GM18511 (cell line): Measurements from ENCODE around the gene NPY.
"Not testable (repeated sequence)": the region's sequence is repeated elsewhere in the genome, so short reads cannot be mapped to it uniquely, and the experiment has no call there.

Experiments used
- ATAC-seq: cut with Tn5 transposase; IDR thresholded peaks from one replicate; pipeline ENCODE4 v1.9.1; 2021; ENCODE audit warnings: mild to moderate bottlenecking, moderate library complexity; ENCODE audit not compliant: unreplicated experiment

Gene NPY

DNA sequence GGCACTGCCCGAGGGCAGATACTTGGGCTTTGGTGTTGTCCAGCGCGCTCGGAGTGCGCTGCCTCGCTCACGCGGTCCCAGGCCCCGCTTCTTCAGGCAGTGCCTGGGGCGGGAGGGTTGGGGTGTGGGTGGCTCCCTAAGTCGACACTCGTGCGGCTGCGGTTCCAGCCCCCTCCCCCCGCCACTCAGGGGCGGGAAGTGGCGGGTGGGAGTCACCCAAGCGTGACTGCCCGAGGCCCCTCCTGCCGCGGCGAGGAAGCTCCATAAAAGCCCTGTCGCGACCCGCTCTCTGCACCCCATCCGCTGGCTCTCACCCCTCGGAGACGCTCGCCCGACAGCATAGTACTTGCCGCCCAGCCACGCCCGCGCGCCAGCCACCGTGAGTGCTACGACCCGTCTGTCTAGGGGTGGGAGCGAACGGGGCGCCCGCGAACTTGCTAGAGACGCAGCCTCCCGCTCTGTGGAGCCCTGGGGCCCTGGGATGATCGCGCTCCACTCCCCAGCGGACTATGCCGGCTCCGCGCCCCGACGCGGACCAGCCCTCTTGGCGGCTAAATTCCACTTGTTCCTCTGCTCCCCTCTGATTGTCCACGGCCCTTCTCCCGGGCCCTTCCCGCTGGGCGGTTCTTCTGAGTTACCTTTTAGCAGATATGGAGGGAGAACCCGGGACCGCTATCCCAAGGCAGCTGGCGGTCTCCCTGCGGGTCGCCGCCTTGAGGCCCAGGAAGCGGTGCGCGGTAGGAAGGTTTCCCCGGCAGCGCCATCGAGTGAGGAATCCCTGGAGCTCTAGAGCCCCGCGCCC is at the start of gene NPY:
Gene NPY (plus strand): TSS at position 294 of the 802 bp plus-strand sequence. CDS start 1,051 bp downstream, outside the sequence.
- ATAC-seq, result no peak

DNA sequence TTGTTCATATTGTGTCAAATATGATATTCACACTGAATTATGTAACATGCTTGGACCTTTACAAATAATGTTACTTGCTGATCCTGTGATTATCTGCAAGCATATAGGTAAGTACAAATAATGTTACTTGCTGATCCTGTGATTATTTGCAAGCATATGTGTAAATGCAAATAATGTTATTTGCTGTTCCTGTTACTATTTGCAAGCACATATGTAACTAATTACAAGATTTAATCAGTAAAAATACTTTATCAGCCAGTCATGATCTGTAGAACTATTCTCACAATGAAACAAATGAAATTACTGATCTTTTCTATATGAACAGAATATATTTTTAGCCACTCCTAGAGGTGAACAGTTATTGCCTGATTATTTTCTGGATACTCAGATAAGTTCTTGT is 44.7 kb upstream of the NPY start:
- ATAC-seq, result no peak

DNA sequence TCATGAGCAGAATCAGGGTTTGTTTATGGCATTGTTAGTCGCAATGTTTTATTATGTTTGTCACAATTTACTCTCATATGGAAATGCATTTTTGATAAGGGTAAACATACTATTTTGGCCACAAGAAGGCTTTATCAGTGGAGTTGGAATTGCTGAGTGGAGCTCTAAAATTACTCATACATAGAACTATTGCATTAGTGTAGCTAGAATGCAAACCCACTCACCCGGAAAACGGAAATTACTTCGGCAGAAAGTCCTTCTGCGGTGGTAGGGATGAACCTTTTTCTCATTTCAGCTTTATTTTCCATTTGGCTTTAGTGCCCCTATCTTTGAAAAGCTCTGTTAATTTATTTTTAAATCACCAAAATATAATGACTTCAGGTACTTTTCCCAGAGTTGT is 42.8 kb upstream of the NPY start:
- no peak for ATAC-seq

DNA sequence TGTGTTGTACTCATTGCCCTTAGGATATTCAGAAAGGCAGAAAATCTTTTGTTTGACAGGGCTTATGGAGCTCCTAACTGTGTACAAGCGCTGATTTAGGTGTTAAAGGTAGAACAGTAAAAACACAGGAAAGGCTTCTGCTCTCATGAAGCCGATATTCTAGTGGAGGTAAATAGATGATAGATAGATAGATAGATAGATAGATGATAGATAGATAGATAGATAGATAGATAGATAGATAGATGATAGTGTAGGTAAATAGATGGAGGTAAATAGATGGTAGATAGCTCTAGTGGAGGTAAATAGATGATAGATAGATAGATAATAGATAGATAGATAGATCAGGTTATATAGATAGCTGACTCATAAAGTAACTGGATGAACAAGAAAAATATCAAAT is 39.4 kb upstream of the NPY start:
- ATAC-seq, result no peak

DNA sequence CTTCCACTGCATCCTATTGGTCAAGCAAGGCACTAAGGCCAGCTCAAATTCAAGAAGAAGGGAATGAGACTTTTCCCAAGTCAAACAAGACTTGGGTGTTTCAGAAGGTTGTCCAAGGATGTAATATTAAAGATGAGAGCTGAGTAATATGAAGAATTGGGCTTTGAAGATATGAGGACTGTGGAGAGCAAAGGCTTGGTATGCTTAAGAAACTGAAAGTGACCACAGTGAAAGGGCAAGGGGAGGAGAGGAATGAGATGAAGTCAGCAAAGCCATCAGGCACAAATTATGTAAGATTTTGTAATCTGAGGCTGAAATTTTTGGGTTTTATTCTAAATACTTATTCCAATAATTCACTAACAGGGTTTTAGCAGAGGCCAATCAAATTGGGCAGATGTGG is 38.6 kb upstream of the NPY start:
- ATAC-seq, result peak; percentile 90

DNA sequence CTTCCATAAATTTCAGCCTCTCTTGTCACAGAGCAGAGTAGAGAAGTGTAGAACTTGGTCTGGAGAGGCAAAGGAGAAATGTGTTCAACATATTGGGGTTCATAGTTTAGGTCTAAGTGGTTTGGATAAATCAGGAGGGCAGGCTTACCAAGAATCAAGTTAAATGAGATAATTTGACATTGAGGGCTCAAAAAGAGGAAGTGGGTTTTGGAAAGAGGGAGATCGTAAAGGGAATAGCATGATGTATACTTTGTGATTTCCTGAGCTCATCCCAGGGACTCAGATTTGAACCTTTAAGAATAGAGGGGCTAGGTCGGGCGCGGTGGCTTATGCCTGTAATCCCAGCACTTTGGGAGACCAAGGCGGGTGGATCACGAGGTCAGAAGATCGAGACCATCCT is 34.7 kb upstream of the NPY start:
- ATAC-seq, result no peak

DNA sequence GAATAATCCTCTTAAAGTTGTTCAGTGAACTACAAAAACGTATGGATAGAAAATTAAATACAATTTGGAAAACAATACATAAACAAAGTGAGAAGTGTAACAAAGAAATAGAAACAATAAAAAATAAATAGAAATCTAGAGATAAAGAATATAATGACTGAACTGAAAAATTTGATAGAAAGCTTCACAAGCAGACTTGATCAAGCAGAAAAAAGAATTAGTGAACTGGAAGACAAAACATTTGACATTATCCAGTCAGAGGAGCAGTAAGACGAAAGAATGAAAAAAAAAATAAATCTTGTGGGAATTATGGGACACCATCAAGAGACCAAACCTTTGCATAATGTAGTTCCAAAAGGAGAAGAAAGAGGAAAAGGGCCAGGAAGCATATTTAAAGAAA is 32.4 kb upstream of the NPY start:
- no peak for ATAC-seq

DNA sequence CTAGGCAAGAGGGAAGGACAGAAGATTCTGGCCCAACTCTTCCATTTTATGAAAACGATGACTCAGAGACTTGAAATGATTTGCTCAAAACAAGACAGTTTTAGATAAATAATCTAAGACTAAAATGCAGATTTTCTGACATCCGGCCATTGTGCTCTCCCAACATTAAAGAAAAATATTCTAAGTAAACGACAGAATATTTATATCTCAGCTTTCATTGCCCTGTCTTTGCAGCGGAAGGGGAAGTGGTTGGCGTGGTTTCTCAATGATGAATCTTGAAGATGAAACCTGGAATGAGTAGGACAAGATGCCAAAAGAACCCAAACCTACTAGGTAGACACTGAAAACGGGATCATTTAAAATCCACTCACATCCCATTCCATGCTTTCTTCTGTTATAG is 28.9 kb upstream of the NPY start:
- ATAC-seq, result no peak

DNA sequence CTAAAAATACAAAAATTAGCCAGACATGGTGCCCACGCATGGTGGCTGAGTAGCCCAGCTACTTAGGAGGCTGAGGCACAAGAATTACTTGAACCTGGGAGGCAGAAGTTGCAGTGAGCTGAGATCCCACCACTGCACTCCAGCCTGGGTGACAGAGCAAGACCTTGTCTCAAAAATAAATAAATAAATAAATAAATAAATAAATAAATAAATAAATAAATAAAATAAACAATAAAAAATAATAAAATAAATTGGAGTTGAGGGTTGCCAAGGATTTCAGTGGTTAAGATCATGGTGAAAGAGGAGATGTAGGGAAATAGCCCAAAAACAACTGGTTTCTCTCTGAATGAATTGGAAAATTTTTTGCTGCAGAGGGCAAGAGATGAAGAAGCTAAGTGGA is 25.7 kb upstream of the NPY start:
- ATAC-seq, result not testable (repeated sequence)

DNA sequence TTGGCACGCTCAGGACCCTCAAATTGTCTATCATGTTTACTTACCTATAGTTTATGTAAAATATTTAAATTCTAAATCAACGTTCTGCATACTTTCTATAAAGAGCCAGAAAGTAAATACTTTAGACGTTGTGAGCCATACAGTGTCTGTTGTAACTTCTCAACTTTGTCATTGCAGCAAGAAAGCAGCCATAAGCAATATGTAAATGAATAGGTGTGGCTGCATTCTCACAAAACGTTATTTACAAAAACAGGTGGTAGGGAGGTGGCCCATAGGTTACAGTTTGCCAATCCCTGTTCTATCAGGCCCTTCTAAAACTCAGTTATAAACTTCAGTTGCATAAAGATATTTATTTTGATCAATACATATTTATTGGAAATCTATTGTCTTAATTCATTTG is 12.1 kb upstream of the NPY start:
- ATAC-seq, result no peak

DNA sequence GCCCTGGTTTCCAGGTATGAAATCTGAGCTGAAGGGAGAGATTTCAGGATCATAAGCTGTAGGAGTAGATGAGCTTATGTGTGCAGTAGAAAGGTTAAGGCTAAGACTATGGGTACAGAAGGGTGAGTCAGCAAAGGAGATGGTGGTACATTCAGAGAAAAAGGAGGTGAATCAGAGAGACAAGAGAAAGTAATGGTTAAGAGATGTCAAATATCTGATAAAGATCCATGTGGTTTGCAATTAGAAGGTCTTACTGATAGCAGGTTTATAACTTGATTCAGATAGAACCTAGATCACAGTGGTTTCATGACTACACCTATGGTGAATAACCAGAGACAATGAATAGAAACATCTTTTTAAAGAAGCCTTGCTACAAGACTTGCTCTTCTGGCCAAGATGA is 4.5 kb upstream of the NPY start:
- ATAC-seq, result no peak

DNA sequence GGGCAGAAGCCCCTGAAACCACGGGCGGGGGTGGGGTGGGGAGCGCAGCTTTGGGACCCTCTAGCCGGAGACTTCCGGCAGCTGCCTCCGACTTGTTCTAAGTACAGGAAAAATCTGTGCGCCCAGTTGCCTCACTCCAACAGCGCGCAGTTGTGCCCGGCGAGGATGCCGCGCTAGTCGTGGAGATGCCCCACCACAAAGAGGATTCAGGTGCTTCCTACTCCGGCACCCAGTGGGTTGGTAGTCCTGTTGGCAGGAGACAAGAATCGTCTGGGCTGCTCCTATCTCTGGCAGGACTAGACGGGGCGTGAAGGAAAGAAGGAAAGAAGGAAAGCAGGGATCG is 465 bp upstream of the NPY start:
- ATAC-seq, result no peak

DNA sequence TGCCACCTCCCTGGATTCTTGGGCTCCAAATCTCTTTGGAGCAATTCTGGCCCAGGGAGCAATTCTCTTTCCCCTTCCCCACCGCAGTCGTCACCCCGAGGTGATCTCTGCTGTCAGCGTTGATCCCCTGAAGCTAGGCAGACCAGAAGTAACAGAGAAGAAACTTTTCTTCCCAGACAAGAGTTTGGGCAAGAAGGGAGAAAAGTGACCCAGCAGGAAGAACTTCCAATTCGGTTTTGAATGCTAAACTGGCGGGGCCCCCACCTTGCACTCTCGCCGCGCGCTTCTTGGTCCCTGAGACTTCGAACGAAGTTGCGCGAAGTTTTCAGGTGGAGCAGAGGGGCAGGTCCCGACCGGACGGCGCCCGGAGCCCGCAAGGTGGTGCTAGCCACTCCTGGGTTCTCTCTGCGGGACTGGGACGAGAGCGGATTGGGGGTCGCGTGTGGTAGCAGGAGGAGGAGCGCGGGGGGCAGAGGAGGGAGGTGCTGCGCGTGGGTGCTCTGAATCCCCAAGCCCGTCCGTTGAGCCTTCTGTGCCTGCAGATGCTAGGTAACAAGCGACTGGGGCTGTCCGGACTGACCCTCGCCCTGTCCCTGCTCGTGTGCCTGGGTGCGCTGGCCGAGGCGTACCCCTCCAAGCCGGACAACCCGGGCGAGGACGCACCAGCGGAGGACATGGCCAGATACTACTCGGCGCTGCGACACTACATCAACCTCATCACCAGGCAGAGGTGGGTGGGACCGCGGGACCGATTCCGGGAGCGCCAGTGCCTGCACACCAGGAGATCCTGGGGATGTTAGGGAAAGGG is 913 bp downstream of the NPY start:
- ATAC-seq, result no peak

DNA sequence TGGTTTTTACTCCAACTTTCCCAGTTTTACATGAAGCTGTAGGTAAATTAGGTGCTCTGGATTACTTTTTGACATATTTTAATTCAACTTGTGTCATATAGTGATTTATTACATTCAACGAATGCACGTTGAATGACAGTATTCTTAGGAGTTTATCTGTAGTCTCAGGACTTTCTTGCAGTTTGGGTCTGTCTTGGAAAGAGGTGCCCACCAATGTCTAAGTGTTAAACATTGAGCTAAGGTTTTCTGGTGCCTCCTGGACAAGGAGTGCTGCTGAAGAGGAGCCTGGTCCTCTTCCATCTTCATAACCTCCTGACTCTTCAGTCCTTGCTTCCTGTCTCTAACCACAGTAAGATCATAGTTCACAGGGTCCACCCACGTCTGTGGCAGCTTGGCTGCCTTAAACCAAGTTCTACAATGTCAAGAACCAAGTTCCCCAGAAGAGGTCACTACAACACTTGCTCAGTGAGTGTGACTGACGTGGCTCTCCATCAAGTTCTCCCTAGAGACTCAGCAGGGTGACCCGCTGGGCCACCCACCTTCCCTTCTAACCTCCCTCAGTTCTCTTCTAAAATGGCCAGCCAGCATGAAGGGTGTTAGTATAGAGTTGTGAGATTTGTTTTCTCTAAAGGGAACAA is 6.1 kb downstream of the NPY start:
- ATAC-seq, result peak; percentile 100

DNA sequence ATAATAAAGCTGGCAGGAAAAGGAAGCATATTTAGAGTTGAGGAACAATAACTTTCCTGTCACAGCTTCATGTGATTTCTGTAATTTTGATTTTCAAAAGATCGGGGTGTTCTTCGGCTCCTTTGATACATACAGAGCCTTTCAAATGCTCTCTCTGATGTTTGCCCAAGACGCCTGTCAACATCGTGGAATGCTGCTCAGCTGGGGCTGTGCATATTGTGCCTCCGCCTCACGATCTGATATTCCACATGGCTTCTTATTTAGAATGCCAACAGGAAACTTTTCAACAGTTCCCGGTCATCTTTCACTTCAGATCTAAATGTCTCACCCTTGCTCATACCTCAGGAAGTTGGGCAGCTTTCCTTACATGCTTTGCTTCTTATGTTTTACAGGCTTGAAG is 7.3 kb downstream of the NPY start:
- ATAC-seq, result no peak

DNA sequence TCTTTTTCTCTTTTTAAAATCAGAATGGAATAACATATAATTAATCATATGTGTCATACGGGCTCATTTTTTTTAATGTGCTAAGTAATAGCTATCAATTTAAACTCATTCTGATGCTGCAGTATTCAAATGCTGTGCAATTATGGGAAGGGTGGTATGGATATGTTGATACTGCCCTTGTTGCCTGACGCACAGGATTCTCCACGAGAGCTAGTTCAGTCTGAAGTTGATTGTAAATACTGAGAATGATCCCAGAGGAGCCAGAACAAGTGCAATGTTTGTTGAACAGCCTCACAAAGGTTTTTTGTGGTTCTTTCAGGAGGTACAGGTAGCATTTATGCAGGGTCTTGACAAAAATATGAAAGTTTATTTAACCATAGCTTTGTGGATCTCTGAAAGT is 13.4 kb downstream of the NPY start:
- ATAC-seq, result no peak

DNA sequence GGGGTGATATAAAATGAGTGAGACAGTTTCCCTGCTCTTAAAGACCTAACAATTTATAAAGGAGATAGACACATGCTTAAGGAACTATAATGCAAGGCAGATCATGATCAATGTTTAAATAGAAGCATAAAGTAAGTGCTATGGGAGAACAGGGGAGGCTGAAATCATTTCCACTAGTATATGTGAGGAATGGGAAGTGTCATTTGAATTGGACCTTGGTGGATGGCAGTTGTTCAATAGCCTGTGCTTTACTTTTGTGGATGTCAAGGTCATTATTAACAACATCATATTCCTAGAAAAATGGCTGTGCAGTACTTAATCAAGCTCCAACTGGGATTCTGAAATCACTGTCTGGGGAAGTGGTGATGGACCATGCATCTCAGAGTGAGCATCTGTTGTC is 14.7 kb downstream of the NPY start:
- no peak for ATAC-seq

DNA sequence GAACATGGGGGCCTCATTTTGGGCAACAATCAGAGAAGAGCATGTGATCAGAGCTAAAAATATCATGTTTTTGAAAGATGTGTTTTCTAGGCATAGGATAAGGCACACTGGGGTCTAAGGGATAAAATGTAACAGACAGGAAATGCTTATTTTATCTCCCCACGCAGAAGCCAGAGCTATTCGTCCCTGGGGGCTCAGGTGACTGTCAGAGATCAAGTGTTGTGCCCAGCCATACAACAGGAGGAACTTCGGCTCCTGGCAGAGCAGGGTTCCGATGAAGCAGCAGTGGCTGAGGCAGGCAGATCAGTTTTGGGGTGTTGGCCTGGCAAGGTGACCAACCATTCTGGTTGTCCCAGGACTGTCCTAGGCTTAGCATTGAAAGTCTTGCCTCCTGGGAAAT is 15.2 kb downstream of the NPY start:
- no peak for ATAC-seq

DNA sequence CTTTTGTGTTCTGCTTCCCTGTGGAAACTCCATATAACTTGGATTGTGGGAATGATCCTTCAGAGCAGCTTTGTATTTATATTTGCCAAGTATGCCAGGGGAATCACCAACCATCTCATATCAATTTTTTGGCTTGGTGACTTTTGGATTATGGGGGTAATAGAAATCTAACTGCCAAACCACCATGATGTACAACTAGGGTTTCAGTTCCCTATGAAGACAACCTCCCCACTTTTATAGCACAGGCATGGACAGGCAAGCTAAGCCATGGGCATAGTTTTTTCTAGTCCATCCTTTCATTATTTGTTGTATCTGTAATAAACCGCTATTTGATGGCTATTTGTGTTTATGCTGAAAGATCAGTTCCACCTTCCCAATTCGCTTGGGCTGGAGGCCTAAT is 17.7 kb downstream of the NPY start:
- peak; percentile 75 for ATAC-seq

DNA sequence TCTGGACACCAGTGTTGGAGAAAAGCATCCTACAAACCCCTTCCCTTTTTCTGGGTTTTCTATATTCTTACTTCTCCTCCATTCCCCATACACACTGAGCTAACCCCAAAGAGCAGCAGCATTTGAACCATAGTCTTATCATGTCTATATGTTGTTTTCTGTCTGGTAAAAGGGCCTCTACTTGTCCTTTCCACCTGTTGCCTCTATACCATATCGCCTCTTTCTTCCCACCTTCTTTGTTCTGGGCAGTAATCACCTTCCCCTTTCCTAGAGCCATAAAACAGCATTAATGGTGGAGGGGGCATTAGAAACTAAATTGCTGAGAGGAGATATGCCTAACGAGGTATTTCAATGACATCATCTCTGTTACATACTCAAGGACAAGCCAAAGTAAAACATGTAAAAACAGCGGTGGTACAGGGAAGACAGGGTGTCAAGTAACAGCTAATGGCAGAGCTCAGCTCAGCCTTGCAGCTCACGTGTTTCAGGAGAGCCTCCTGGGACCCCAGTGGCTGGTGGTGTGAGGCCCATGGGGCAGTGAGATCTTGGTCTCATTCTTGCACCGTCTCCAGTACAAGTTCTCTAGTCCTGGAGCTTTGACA is 20.6 kb downstream of the NPY start:
- ATAC-seq, result no peak

DNA sequence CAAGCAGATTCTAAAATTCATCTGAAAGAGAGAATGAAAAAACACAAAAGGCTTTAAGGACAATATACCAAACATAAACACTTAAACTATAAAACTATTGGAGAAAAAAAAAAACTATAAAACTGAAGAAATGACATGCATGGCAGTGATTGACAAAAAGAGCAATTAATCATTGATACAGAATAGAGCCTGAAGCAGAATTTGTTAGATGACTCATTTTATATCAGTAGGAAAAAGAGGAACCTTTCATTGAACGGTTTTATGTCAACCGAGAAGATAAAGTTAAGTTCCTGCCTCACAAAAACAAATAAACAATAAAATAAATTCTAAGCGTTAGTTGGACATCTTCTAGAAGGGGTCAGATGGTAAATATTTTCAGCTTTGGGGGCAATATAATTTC is 23.3 kb downstream of the NPY start:
- no peak for ATAC-seq

DNA sequence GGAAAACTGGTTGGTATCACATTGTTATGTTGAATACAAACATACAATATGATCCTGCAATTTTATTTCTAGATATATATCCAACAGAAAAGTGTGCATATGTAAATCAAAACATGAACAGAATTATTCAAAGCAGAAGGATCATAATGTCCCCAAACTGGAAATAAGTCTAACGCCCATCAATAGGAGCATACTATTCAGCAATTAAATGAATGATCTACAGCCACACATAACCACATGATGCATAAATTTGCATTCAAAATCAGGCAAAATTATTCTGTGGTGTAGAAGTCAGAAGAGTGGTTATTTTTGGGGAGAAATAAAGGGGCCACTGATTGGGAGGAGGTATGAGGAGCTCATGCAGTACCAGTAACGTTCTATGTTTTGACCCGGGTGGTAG is 28.6 kb downstream of the NPY start:
- no peak for ATAC-seq
